Esophagus squamous epithelium (tissue), 4 donors: ENCODE data around the gene FILIP1L.

Source experiments
- POLR2A ChIP-seq, 4 donors: fragments of 450-650 bp; IDR thresholded peaks; one replicate each; pipeline ENCODE4 v1.6.1; 2017; ENCODE audit warnings: antibody characterized with exemption in 4 of 4, mild to moderate bottlenecking in 4 of 4, moderate library complexity in 3 of 4
- TF ChIP-seq, protein P1 (sequence below), 6 experiments: fragments of 450-650 bp in 4 of 6; fragments of 200-600 bp in 2 of 6; sonication (generic) in 2 of 6; IDR thresholded peaks; one replicate each; pipeline ENCODE4 v1.5.1; 2016 to 2019; ENCODE audit warnings: antibody characterized with exemption in 6 of 6, mild to moderate bottlenecking in 4 of 6, moderate library complexity in 4 of 6

DNA sequence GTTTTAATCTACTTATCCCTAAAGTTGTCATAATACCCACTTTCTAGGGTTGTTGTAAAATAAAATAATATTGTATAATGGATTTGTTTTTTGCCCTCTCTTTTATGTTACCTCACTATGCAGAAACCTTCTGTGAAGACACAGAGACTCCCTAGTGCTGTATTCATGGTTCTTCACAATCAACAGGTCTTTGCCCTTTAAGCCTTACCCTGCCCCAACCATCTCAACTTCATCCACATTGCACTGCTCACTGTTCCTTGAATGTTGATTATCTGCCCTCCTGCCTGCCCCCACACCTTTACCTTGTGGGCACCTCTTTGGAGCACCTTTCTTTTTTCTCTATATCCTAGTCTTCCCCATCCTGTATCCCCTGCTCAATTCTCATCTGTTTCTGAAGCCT lies 275.5 kb downstream of the FILIP1L start:
- TF ChIP-seq, protein P1, sequence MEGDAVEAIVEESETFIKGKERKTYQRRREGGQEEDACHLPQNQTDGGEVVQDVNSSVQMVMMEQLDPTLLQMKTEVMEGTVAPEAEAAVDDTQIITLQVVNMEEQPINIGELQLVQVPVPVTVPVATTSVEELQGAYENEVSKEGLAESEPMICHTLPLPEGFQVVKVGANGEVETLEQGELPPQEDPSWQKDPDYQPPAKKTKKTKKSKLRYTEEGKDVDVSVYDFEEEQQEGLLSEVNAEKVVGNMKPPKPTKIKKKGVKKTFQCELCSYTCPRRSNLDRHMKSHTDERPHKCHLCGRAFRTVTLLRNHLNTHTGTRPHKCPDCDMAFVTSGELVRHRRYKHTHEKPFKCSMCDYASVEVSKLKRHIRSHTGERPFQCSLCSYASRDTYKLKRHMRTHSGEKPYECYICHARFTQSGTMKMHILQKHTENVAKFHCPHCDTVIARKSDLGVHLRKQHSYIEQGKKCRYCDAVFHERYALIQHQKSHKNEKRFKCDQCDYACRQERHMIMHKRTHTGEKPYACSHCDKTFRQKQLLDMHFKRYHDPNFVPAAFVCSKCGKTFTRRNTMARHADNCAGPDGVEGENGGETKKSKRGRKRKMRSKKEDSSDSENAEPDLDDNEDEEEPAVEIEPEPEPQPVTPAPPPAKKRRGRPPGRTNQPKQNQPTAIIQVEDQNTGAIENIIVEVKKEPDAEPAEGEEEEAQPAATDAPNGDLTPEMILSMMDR (IDR thresholded peaks at IDR 0.05): no peak
- TF ChIP-seq POLR2A (IDR thresholded peaks at IDR 0.05): no peak
